Testis (tissue), 2 donors: ENCODE measurements around the gene RNASE1.

ENCODE experiments used
- CTCF ChIP-seq, 3 experiments: fragments of 450-650 bp in 2 of 3; fragments of 200-600 bp in 1 of 3; sonication (generic) in 1 of 3; IDR thresholded peaks; one replicate each; pipeline ENCODE4 v1.5.1; 2016 to 2019; ENCODE audit warnings: antibody characterized with exemption in 3 of 3, mild to moderate bottlenecking in 2 of 3, moderate library complexity in 1 of 3
- POLR2A ChIP-seq: fragments of 450-650 bp; IDR thresholded peaks from one replicate; pipeline ENCODE4 v1.6.1; 2017; ENCODE audit warnings: antibody characterized with exemption, mild to moderate bottlenecking, moderate library complexity

GRCh38 chr14:20818861-20819260 is 16.2 kb upstream of the RNASE1 start:
- TF ChIP-seq CTCF (IDR thresholded peaks at IDR 0.05): no peak
- no peak for TF ChIP-seq POLR2A
